ENCODE results near the gene ATP10D.

DNA sequence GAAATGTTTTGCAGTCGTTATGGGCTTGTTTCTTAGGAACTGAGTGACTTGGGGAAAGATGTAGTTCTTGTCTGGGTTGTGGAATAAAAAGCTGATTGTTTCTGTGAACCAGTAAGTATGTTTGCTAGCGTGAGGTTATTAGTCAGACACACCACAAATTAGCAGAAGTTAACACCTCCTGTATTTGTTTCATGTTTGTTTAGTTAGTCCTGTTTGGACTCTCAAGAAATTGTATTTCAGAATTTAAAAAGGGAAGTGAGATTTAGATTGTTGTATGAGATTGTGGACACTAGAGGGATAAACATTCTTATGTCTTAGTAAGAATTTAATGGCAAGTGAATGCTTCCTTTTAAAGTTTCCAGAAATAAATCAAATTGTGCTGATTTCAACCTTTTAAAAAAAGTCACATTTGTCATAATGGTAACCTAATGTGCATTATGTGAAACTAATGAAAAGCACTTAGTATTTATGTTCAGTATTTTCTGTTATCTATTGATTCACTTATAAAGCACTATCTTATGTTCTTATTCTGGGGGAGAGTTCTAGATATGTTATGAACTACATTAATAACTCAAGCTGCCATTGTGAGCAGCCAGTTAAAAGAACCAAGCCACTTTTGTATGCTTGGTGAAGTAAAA lies 25.6 kb downstream of the ATP10D start:
- TF ChIP-seq CTCF (IDR thresholded peaks at IDR 0.05) (peak in 2 of 6 experiments; percentile 4 to 11), POLR2A (IDR thresholded peaks at IDR 0.05) (no peak)
